A673 (cell line): ENCODE results near the gene PSMG3. TPM values are rescaled to one million over a fixed set of nuclear protein-coding genes. Genes with fewer than 3 reads are reported as not detected.

Experiments
- BruUV-seq: library from RNA; stranded (reverse); fragments of 400-500 nt; replicated peaks from 2 replicates; lab custom pipeline; 2021; lab: Mats Ljungman, UMichigan
- CTCF ChIA-PET: fragments of 300-600 bp; sonication (Branson Sonifier 250); formaldehyde crosslinking; loops from one replicate; lab custom pipeline; 2022; ENCODE audit warnings: antibody characterized with exemption; lab: Charles Lee
- POLR2A ChIA-PET: fragments of 300-600 bp; sonication (Branson Sonifier 250); formaldehyde crosslinking; loops from one replicate; lab custom pipeline; 2022; ENCODE audit warnings: antibody characterized with exemption; ENCODE audit not compliant: low non-redundant PET; lab: Charles Lee
- DNase-seq: peaks from one replicate; pipeline ENCODE4 v3.0.0-alpha.2; 2015; ENCODE audit warnings: low spot score
- H3K27ac ChIP-seq: fragments of 200-600 bp; sonication (generic); 2 replicates; pipeline ENCODE4 v1.5.1; 2016; ENCODE audit warnings: mixed run types, low read depth, mild to moderate bottlenecking, mixed read lengths, antibody characterized with exemption, low read length; ENCODE audit not compliant: poor library complexity, severe bottlenecking
- H3K27me3 ChIP-seq: fragments of 200-600 bp; sonication (generic); replicated peaks from 2 replicates; pipeline ENCODE4 v1.6.1; 2017; ENCODE audit warnings: mixed run types, low read depth, mild to moderate bottlenecking, mixed read lengths, antibody characterized with exemption, low read length; ENCODE audit not compliant: insufficient read depth, poor library complexity
- H3K36me3 ChIP-seq: fragments of 200-600 bp; sonication (generic); 2 replicates; pipeline ENCODE4 v1.6.1; 2016; ENCODE audit warnings: mixed run types, mild to moderate bottlenecking, mixed read lengths, antibody characterized with exemption, low read length; ENCODE audit not compliant: insufficient read depth, poor library complexity, severe bottlenecking
- H3K4me1 ChIP-seq: fragments of 200-600 bp; sonication (generic); 2 replicates; pipeline ENCODE4 v1.6.1; 2017; ENCODE audit warnings: mixed run types, mild to moderate bottlenecking, mixed read lengths, antibody characterized with exemption, low read length; ENCODE audit not compliant: insufficient read depth, poor library complexity, severe bottlenecking
- H3K4me3 ChIP-seq: fragments of 200-600 bp; sonication (generic); 2 replicates; pipeline ENCODE4 v1.5.1; 2016; ENCODE audit warnings: low read depth, mixed run types, mild to moderate bottlenecking, mixed read lengths, low read length; ENCODE audit not compliant: poor library complexity, severe bottlenecking
- H3K9me3 ChIP-seq: fragments of 200-600 bp; sonication (generic); 2 replicates; pipeline ENCODE4 v1.6.1; 2016; ENCODE audit warnings: mixed run types, low read depth, mild to moderate bottlenecking, mixed read lengths, antibody characterized with exemption, low read length; ENCODE audit not compliant: poor library complexity, severe bottlenecking
- EZH2 ChIP-seq: fragments of 200-600 bp; sonication (generic); IDR thresholded peaks from 2 replicates; pipeline ENCODE4 v1.6.1; 2017; ENCODE audit warnings: borderline replicate concordance, low read depth, mild to moderate bottlenecking, mixed read lengths, antibody characterized with exemption, low read length; ENCODE audit not compliant: poor library complexity, severe bottlenecking
- intact Hi-C: fragments of 100-400 bp; cut with micrococcal nuclease; formaldehyde crosslinking; loops from one replicate; pipeline ENCODE4 v1.10.0; 2022; ENCODE audit not compliant: unreplicated experiment
- total RNA-seq: library from RNA; stranded (reverse); gene quantifications from 2 replicates; pipeline ENCODE4 v1.2.3, GENCODE V29; 2021
- TF ChIP-seq, protein P1 (sequence below): fragments of 300-800, 200-600 bp; sonication (generic); conservative IDR thresholded peaks from 2 replicates; pipeline ENCODE4 v1.5.1; 2017; ENCODE audit warnings: low read depth, mild to moderate bottlenecking, antibody characterized with exemption, low read length, moderate library complexity, mixed read lengths

The PSMG3 gene
- total RNA-seq, 1 experiment from 2014 or later = 54.9 TPM

DNA sequence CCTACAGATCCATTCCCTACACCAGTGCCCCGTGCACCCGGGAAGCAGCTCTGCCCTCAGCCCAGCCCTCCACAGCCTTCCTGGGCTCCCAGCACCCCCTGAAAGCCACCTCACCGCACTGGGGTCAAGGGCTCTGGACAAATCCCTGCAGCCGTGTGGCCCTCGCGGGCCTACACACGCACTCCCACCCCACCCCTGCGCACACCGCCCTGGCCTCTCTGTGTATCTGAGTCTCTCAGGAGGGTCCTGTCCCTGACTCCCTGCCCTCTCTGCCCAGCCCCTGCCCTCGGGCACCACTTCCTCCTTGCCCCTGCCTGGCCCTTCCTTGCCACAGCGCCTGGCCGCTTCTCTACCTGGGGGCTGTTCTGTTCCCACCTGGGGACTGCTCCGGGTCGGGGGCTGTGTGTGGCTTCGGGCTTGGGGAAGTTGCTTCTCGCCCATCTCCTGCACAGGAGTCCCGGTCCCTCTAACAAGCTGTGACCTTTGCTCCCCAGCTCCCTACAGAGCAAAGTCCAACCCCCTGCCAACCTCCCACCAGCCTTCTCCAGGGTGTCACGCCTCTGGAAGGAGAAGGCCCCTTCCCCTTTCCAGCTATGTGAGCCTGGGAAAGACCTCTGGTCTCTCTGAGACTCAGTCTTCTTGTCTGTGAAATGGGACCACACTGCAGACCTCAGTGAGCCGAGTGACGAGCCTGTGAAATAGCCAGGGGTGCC, 15.3 kb downstream of the PSMG3 start:
- BruUV-seq = no TSS peak
- H3K4me1 ChIP-seq = no peaks in the 10 kb centered on the region
- DNase-seq = no peak
- H3K9me3 ChIP-seq = no peaks in the 10 kb centered on the region
- ChIA-PET CTCF (no interaction called here), POLR2A (no interaction called here)
- H3K36me3 ChIP-seq = no peaks in the 10 kb centered on the region
- H3K27ac ChIP-seq = no peak overlapping the region
- no peak for TF ChIP-seq EZH2
- TF ChIP-seq, protein P1, sequence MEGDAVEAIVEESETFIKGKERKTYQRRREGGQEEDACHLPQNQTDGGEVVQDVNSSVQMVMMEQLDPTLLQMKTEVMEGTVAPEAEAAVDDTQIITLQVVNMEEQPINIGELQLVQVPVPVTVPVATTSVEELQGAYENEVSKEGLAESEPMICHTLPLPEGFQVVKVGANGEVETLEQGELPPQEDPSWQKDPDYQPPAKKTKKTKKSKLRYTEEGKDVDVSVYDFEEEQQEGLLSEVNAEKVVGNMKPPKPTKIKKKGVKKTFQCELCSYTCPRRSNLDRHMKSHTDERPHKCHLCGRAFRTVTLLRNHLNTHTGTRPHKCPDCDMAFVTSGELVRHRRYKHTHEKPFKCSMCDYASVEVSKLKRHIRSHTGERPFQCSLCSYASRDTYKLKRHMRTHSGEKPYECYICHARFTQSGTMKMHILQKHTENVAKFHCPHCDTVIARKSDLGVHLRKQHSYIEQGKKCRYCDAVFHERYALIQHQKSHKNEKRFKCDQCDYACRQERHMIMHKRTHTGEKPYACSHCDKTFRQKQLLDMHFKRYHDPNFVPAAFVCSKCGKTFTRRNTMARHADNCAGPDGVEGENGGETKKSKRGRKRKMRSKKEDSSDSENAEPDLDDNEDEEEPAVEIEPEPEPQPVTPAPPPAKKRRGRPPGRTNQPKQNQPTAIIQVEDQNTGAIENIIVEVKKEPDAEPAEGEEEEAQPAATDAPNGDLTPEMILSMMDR = no peak
- intact Hi-C loops = no loop called here
- no peak overlapping the region for H3K4me3 ChIP-seq
- H3K27me3 ChIP-seq = no peaks in the 10 kb centered on the region

DNA sequence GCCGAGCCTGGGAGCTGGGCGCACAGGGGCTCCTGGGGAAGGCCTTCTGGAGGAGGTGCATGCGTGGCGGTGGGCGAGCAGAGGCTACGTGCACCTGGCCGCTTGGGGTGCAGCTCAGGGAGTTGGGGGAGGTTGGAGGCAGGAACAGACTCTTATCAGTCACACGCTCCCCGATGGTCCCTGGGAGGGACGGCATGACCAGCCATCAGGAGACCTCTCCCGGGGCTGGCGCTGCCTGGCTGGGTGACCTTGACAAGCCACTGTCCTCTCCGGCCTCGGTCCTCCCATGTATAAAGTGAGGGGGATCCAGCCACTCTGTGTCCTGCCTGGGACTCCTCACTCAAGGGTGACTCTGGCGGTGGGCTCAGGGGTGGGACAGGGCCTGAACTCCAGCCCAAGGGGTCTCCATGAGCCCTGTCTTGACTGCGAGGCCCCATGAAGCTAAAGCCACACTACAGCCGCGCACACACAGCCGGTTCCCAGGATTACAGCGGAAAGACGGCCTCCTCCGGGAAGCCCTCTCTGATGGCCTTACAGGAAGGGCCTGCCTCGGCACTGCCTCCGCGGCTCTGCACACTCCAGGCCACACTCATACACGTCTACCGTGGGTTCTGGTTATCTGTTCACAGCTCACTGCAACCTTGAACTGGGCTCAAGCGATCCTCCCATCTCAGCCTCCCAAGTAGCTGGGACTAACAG, 16.2 kb downstream of the PSMG3 start:
- BruUV-seq = no TSS peak
- CTCF ChIA-PET = no interaction called here
- POLR2A ChIA-PET = interaction anchor here (0.7 kb wide), 1 partner anchor 39 kb away, joined by 4 read pairs; no protein-coding TSS in a partner anchor
- DNase-seq = no peak
- H3K27ac ChIP-seq = no peak overlapping the region
- H3K36me3 ChIP-seq = no peaks in the 10 kb centered on the region
- H3K27me3 ChIP-seq = no peaks in the 10 kb centered on the region
- TF ChIP-seq EZH2 = no peak
- TF ChIP-seq, protein P1 = no peak
- no peak overlapping the region for H3K4me3 ChIP-seq
- intact Hi-C loops = no loop called here
- H3K9me3 ChIP-seq = no peaks in the 10 kb centered on the region
- no peaks in the 10 kb centered on the region for H3K4me1 ChIP-seq

GRCh38 chr7:1552200-1552599, 17.6 kb downstream of the PSMG3 start:
- Histone ChIP-seq H3K36me3 (no peaks in the 10 kb centered on the region), H3K4me3 (no peak overlapping the region), H3K27me3 (no peaks in the 10 kb centered on the region), H3K27ac (no peak overlapping the region), H3K9me3 (no peaks in the 10 kb centered on the region), H3K4me1 (no peaks in the 10 kb centered on the region)
- TF ChIP-seq EZH2 = no peak
- TF ChIP-seq, protein P1 = no peak
- ChIA-PET POLR2A (no interaction called here), CTCF (no interaction called here)
- no TSS peak for BruUV-seq
- intact Hi-C loops = no loop called here
- no peak for DNase-seq
